ENCODE data around the gene PTP4A1. TPM values are rescaled to one million over a fixed set of nuclear protein-coding genes. Genes with fewer than 3 reads are reported as not detected.

Gene PTP4A1
- total and polyA plus RNA-seq, 8 donors: 5.4 to 77.8 (median 31.0) TPM

DNA sequence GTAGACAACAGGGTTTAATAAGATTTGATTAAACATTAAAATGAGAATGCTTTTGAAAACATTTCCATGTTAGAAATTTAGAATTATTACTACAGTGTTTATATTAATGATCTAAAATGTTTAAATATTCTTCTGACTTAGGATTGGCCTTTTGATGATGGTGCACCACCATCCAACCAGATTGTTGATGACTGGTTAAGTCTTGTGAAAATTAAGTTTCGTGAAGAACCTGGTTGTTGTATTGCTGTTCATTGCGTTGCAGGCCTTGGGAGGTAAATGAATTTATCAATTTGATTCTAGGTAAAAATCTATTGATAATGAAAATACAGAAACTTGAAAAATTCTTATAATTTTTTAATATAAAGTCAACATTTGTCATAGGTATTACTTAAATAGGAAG lies 6.5 kb downstream of the PTP4A1 start:
- FAIRE-seq (no peak), DNase-seq (no peak), ATAC-seq (no peak)
- peaks cover 16 to 34% (median 24%) of the 10 kb centered on the region in 3 donors for H3K4me1 ChIP-seq
- H3K4me3 ChIP-seq: no peak overlapping the region
- H3K27ac ChIP-seq: no peak overlapping the region
- H3K9me3 ChIP-seq: no peaks in the 10 kb centered on the region
- WGBS, 2 donors: 91 to 95% methylated on average over 2 of the region's 2 CpGs
- TF ChIP-seq, protein P1, sequence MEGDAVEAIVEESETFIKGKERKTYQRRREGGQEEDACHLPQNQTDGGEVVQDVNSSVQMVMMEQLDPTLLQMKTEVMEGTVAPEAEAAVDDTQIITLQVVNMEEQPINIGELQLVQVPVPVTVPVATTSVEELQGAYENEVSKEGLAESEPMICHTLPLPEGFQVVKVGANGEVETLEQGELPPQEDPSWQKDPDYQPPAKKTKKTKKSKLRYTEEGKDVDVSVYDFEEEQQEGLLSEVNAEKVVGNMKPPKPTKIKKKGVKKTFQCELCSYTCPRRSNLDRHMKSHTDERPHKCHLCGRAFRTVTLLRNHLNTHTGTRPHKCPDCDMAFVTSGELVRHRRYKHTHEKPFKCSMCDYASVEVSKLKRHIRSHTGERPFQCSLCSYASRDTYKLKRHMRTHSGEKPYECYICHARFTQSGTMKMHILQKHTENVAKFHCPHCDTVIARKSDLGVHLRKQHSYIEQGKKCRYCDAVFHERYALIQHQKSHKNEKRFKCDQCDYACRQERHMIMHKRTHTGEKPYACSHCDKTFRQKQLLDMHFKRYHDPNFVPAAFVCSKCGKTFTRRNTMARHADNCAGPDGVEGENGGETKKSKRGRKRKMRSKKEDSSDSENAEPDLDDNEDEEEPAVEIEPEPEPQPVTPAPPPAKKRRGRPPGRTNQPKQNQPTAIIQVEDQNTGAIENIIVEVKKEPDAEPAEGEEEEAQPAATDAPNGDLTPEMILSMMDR (IDR thresholded peaks at IDR 0.05): no peak
- peaks cover 5 to 62% (median 15%) of the 10 kb centered on the region in 3 donors for H3K36me3 ChIP-seq
- no peaks in the 10 kb centered on the region for H3K27me3 ChIP-seq
- intact Hi-C loops (cut with DNase I): loop anchor here in 2 of 3 donors (5.0 to 10.0 kb wide), 2 partner anchors 54 to 226 kb away; no protein-coding TSS in a partner anchor

DNA sequence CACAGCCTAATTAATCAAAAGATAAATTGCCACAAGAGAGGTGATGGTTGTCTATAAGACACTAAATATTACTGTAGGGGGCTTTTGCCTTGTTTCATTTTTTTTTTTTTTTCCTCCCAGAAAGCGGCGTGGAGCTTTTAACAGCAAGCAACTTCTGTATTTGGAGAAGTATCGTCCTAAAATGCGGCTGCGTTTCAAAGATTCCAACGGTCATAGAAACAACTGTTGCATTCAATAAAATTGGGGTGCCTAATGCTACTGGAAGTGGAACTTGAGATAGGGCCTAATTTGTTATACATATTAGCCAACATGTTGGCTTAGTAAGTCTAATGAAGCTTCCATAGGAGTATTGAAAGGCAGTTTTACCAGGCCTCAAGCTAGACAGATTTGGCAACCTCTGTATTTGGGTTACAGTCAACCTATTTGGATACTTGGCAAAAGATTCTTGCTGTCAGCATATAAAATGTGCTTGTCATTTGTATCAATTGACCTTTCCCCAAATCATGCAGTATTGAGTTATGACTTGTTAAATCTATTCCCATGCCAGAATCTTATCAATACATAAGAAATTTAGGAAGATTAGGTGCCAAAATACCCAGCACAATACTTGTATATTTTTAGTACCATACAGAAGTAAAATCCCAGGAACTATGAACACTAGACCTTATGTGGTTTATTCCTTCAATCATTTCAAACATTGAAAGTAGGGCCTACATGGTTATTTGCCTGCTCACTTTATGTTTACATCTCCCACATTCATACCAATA lies 7.8 kb downstream of the PTP4A1 start:
- peak in 2 of 4 donors; percentile 1 to 3 for ATAC-seq
- no peaks in the 10 kb centered on the region for H3K9me3 ChIP-seq
- intact Hi-C loops (cut with DNase I): loop anchor here in 2 of 3 donors (5.0 to 10.0 kb wide), 2 partner anchors 55 to 228 kb away; no protein-coding TSS in a partner anchor
- H3K4me3 ChIP-seq: no peak overlapping the region
- peaks cover 5 to 62% (median 15%) of the 10 kb centered on the region in 3 donors for H3K36me3 ChIP-seq
- WGBS, 2 donors: 93 to 97% methylated on average over 6 of the region's 6 CpGs
- no peaks in the 10 kb centered on the region for H3K27me3 ChIP-seq
- peaks cover 16 to 31% (median 24%) of the 10 kb centered on the region in 3 donors for H3K4me1 ChIP-seq
- TF ChIP-seq, protein P1 (IDR thresholded peaks at IDR 0.05): no peak
- no peak overlapping the region for H3K27ac ChIP-seq
- FAIRE-seq: no peak
- DNase-seq: no peak

DNA sequence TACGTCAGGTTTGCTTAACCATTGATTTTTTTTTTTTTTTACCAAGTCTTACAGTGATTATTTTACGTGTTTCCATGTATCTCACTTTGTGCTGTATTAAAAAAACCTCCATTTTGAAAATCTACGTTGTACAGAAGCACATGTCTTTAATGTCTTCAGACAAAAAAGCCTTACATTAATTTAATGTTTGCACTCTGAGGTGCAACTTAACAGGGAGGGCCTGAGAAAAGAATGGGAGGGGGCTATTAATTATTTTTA lies 8.4 kb downstream of the PTP4A1 start:
- no peaks in the 10 kb centered on the region for H3K27me3 ChIP-seq
- ATAC-seq: peak in 1 of 4 donors; percentile 1
- peaks cover 5 to 62% (median 15%) of the 10 kb centered on the region in 3 donors for H3K36me3 ChIP-seq
- 52 to 61% methylated on average over 3 of the region's 3 CpGs for WGBS, 2 donors
- H3K4me3 ChIP-seq: no peak overlapping the region
- intact Hi-C loops (cut with DNase I): no loop called here
- no peak for FAIRE-seq
- no peak overlapping the region for H3K27ac ChIP-seq
- peaks cover 15 to 30% (median 24%) of the 10 kb centered on the region in 3 donors for H3K4me1 ChIP-seq
- TF ChIP-seq, protein P1 (IDR thresholded peaks at IDR 0.05): no peak
- no peaks in the 10 kb centered on the region for H3K9me3 ChIP-seq
- DNase-seq: no peak

DNA sequence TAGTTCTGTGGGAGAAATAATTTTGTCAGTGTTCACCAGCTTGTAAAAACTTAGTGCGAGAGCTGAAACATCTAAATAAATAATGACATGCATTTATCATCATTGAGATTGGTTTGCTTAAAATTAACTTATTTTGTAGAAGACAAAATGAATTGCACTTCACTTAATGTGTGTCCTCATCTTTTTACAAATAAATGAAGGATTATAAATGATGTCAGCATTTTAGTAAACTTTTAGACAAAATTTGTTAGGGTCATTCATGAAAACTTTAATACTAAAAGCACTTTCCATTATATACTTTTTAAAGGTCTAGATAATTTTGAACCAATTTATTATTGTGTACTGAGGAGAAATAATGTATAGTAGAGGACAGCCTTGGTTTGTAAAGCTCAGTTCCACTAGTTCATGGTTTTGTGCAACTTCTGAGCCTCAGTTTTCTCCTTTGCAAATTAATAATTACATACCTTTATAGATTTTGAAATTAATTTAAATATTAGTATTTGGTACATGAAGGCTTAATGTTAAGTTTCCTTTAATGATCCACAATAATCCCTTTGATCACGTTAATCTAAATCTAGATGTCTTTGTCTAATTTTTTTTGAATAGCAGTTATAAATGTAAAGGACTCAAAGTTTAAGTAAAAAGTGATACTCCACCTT lies 9.2 kb downstream of the PTP4A1 start:
- TF ChIP-seq, protein P1 (IDR thresholded peaks at IDR 0.05): no peak
- ATAC-seq (no peak), DNase-seq (no peak), FAIRE-seq (peak; percentile 73)
- H3K4me1 ChIP-seq: peaks cover 11 to 27% (median 23%) of the 10 kb centered on the region in 3 donors
- no peak overlapping the region for H3K4me3 ChIP-seq
- no peaks in the 10 kb centered on the region for H3K27me3 ChIP-seq
- no peaks in the 10 kb centered on the region for H3K9me3 ChIP-seq
- no peak overlapping the region for H3K27ac ChIP-seq
- H3K36me3 ChIP-seq: peaks cover 5 to 57% (median 15%) of the 10 kb centered on the region in 3 donors
- 90 to 95% methylated on average over 2 of the region's 2 CpGs for WGBS, 2 donors
- intact Hi-C loops (cut with DNase I): no loop called here
